ENCODE results near the gene TERB1. TPM values are rescaled to one million over a fixed set of nuclear protein-coding genes. Genes with fewer than 3 reads are reported as not detected.
A peak's percentile ranks its signal among the peaks of the same experiment; 100 is the strongest.

The TERB1 gene
- total RNA-seq, 1 donor from 2014 or later: not detected

GRCh38 chr16:66776457-66776856, 24.9 kb downstream of the TERB1 start:
- no peaks in the 10 kb centered on the region for H3K27me3 ChIP-seq (ENCODE audit: low read depth)
- DNase-seq (no peak), ATAC-seq (no peak)
- no peak for TF ChIP-seq CTCF (IDR thresholded peaks at IDR 0.05)
- no peaks in the 10 kb centered on the region for H3K36me3 ChIP-seq
- intact Hi-C loops (cut with DNase I): no loop called here
- H3K9me3 ChIP-seq: no peaks in the 10 kb centered on the region
- no peak overlapping the region for H3K27ac ChIP-seq
- H3K4me3 ChIP-seq: no peak overlapping the region
- H3K4me1 ChIP-seq: no peaks in the 10 kb centered on the region

- Histone ChIP-seq H3K9me3 (no peaks in the 10 kb centered on the region), H3K4me1 (no peaks in the 10 kb centered on the region), H3K27me3 (ENCODE audit: low read depth) (no peaks in the 10 kb centered on the region), H3K27ac (no peak overlapping the region), H3K36me3 (no peaks in the 10 kb centered on the region), H3K4me3 (no peak overlapping the region)
- ATAC-seq (no peak), DNase-seq (no peak)
- TF ChIP-seq CTCF (IDR thresholded peaks at IDR 0.05): no peak
- intact Hi-C loops (cut with DNase I): no loop called here
Observed at GRCh38 chr16:66774981-66775380, 26.4 kb downstream of the TERB1 start.

GRCh38 chr16:66758086-66758485, 43.3 kb downstream of the TERB1 start:
- intact Hi-C loops (cut with DNase I): no loop called here

GRCh38 chr16:66754819-66755218, 46.6 kb downstream of the TERB1 start:
- Histone ChIP-seq H3K4me3 (no peak overlapping the region), H3K27ac (no peak overlapping the region), H3K36me3 (no peaks in the 10 kb centered on the region), H3K4me1 (peaks cover 18% of the 10 kb centered on the region), H3K9me3 (no peaks in the 10 kb centered on the region), H3K27me3 (ENCODE audit: low read depth) (no peaks in the 10 kb centered on the region)
- no peak for TF ChIP-seq CTCF (IDR thresholded peaks at IDR 0.05)
- DNase-seq: no peak
- no peak for ATAC-seq
- intact Hi-C loops (cut with DNase I): no loop called here

More at GRCh38 chr16:66758086-66758485, 43.3 kb downstream of the TERB1 start:
- ATAC-seq (no peak), DNase-seq (no peak)
- Histone ChIP-seq H3K36me3 (no peaks in the 10 kb centered on the region), H3K27ac (no peak overlapping the region), H3K4me1 (no peaks in the 10 kb centered on the region), H3K27me3 (ENCODE audit: low read depth) (no peaks in the 10 kb centered on the region), H3K9me3 (no peaks in the 10 kb centered on the region), H3K4me3 (no peak overlapping the region)
- TF ChIP-seq CTCF (IDR thresholded peaks at IDR 0.05): no peak

- Histone ChIP-seq H3K9me3 (no peaks in the 10 kb centered on the region), H3K4me1 (peaks cover 25% of the 10 kb centered on the region), H3K36me3 (peaks cover 2% of the 10 kb centered on the region), H3K27me3 (ENCODE audit: low read depth) (no peaks in the 10 kb centered on the region), H3K27ac (no peak overlapping the region), H3K4me3 (no peak overlapping the region)
- intact Hi-C loops (cut with DNase I): no loop called here
- no peak for TF ChIP-seq CTCF (IDR thresholded peaks at IDR 0.05)
- ATAC-seq (no peak), DNase-seq (no peak)
Observed at GRCh38 chr16:66754211-66754610, 47.2 kb downstream of the TERB1 start.

GRCh38 chr16:66752958-66753357, 48.4 kb downstream of the TERB1 start:
- H3K36me3 ChIP-seq: peaks cover 14% of the 10 kb centered on the region
- H3K9me3 ChIP-seq: no peaks in the 10 kb centered on the region
- H3K27ac ChIP-seq: peak overlapping the region; percentile 86
- DNase-seq: no peak
- ATAC-seq: no peak
- H3K27me3 ChIP-seq (ENCODE audit: low read depth): no peaks in the 10 kb centered on the region
- H3K4me1 ChIP-seq: peaks cover 37% of the 10 kb centered on the region
- no peak overlapping the region for H3K4me3 ChIP-seq
- intact Hi-C loops (cut with DNase I): no loop called here
- TF ChIP-seq CTCF (IDR thresholded peaks at IDR 0.05): no peak
